Fibroblast of lung (primary cell): ENCODE measurements around the gene SEC23A. TPM values are rescaled to one million over a fixed set of nuclear protein-coding genes. Genes with fewer than 3 reads are reported as not detected.

Experiments
- DNase-seq, 2 donors: peaks; one replicate each; pipeline versions ENCODE4 v3.0.0 to v3.0.0-alpha.2; 2010; ENCODE audit warnings: low read depth in 2 of 2
- H2AFZ ChIP-seq: 2 replicates; pipeline ENCODE4 v1.5.1; 2012; ENCODE audit warnings: low read length, control low read depth, inconsistent platforms
- H3K27ac ChIP-seq: 2 replicates; pipeline ENCODE4 v1.5.1; 2011; ENCODE audit warnings: low read length, control low read depth; ENCODE audit not compliant: insufficient read depth
- H3K27me3 ChIP-seq: 2 replicates; pipeline ENCODE4 v1.5.1; 2011; ENCODE audit warnings: mild to moderate bottlenecking, low read length; ENCODE audit not compliant: control insufficient read depth, insufficient read depth
- H3K36me3 ChIP-seq: 2 replicates; pipeline ENCODE4 v1.5.1; 2011; ENCODE audit warnings: low read length; ENCODE audit not compliant: control insufficient read depth, insufficient read depth
- H3K4me1 ChIP-seq: 2 replicates; pipeline ENCODE4 v1.5.1; 2011; ENCODE audit warnings: low read length; ENCODE audit not compliant: control insufficient read depth, insufficient read depth; ENCODE audit errors: extremely low read depth
- H3K4me2 ChIP-seq: 2 replicates; pipeline ENCODE4 v1.5.1; 2011; ENCODE audit warnings: low read length, control low read depth; ENCODE audit not compliant: insufficient read depth; ENCODE audit errors: extremely low read depth
- H3K4me3 ChIP-seq, 4 experiments: fragments of 200-600 bp in 1 of 4; sonication (generic) in 1 of 4; replicated peaks in 1 of 4; 2 replicates each; pipeline ENCODE4 v1.5.1; 2011 to 2016; ENCODE audit warnings: low read length in 4 of 4, low read depth in 3 of 4, mild to moderate bottlenecking in 3 of 4, control low read depth in 2 of 4, inconsistent platforms in 1 of 4, mixed read lengths in 1 of 4; ENCODE audit not compliant: insufficient read depth in 1 of 4; ENCODE audit errors: control extremely low read depth in 1 of 4
- H3K79me2 ChIP-seq: 2 replicates; pipeline ENCODE4 v1.5.1; 2012; ENCODE audit warnings: mild to moderate bottlenecking, low read length, inconsistent platforms; ENCODE audit not compliant: control insufficient read depth, insufficient read depth
- H3K9ac ChIP-seq: 2 replicates; pipeline ENCODE4 v1.5.1; 2011; ENCODE audit warnings: mild to moderate bottlenecking, low read length, control low read depth; ENCODE audit not compliant: insufficient read depth
- H3K9me3 ChIP-seq: 2 replicates; pipeline ENCODE4 v1.5.1; 2012; ENCODE audit warnings: low read depth, low read length; ENCODE audit not compliant: control insufficient read depth, insufficient read depth
- H4K20me1 ChIP-seq: 2 replicates; pipeline ENCODE4 v1.5.1; 2011; ENCODE audit warnings: low read length; ENCODE audit not compliant: control insufficient read depth, insufficient read depth; ENCODE audit errors: extremely low read depth
- EZH2 ChIP-seq: IDR thresholded peaks from 2 replicates; pipeline ENCODE4 v1.5.1; 2012; ENCODE audit warnings: low read length, control low read depth, mild to moderate bottlenecking; ENCODE audit errors: missing control alignments
- polyA plus RNA-seq, 2 donors: library from polyadenylated mRNA; depleted of rRNA in 1 of 2; stranded (reverse) in 1 of 2; unstranded in 1 of 2; fragments of >200 nt; gene quantifications; 2 replicates each; pipeline ENCODE4 v1.2.1, GENCODE V29; 2011 to 2012; ENCODE audit warnings: missing spikeins in 1 of 2
- total RNA-seq: library from RNA; depleted of rRNA; stranded (reverse); fragments of >200 nt; gene quantifications from 2 replicates; pipeline ENCODE4 v1.2.1, GENCODE V29; 2014
- TF ChIP-seq, protein P1 (sequence below), 2 donors: IDR thresholded peaks in 1 of 2; conservative IDR thresholded peaks in 1 of 2; 1 replicate in 1 of 2; 2 replicates in 1 of 2; pipeline ENCODE4 v1.5.1; 2011 to 2012; ENCODE audit warnings: low read length in 2 of 2, control low read depth in 1 of 2, inconsistent platforms in 1 of 2, low read depth in 1 of 2, mild to moderate bottlenecking in 1 of 2

Gene SEC23A
- total and polyA plus RNA-seq, 2 donors (not counting 1 experiment from before 2014, with no cell fraction given) = 271 to 287 TPM

GRCh38 chr14:39006721-39007410, 96.2 kb downstream of the SEC23A start:
- peak; percentile 28 to 49 for DNase-seq
- H3K27me3 ChIP-seq = no peaks in the 10 kb centered on the region
- H3K9ac ChIP-seq = no peak overlapping the region
- no peaks in the 10 kb centered on the region for H3K9me3 ChIP-seq
- no peaks in the 10 kb centered on the region for H3K79me2 ChIP-seq
- no peak for TF ChIP-seq EZH2
- TF ChIP-seq, protein P1, sequence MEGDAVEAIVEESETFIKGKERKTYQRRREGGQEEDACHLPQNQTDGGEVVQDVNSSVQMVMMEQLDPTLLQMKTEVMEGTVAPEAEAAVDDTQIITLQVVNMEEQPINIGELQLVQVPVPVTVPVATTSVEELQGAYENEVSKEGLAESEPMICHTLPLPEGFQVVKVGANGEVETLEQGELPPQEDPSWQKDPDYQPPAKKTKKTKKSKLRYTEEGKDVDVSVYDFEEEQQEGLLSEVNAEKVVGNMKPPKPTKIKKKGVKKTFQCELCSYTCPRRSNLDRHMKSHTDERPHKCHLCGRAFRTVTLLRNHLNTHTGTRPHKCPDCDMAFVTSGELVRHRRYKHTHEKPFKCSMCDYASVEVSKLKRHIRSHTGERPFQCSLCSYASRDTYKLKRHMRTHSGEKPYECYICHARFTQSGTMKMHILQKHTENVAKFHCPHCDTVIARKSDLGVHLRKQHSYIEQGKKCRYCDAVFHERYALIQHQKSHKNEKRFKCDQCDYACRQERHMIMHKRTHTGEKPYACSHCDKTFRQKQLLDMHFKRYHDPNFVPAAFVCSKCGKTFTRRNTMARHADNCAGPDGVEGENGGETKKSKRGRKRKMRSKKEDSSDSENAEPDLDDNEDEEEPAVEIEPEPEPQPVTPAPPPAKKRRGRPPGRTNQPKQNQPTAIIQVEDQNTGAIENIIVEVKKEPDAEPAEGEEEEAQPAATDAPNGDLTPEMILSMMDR (conservative IDR thresholded peaks at IDR 0.05 in 1 of 2, IDR thresholded peaks at IDR 0.05 in 1 of 2; ENCODE audit: low read depth in 1 of 2, low read length in 2 of 2) = no peak
- H4K20me1 ChIP-seq = no peaks in the 10 kb centered on the region
- no peak overlapping the region for H3K27ac ChIP-seq
- no peak overlapping the region for H3K4me3 ChIP-seq
- no peak overlapping the region for H2AFZ ChIP-seq
- no peaks in the 10 kb centered on the region for H3K36me3 ChIP-seq
- no peak overlapping the region for H3K4me2 ChIP-seq
- H3K4me1 ChIP-seq = no peaks in the 10 kb centered on the region

DNA sequence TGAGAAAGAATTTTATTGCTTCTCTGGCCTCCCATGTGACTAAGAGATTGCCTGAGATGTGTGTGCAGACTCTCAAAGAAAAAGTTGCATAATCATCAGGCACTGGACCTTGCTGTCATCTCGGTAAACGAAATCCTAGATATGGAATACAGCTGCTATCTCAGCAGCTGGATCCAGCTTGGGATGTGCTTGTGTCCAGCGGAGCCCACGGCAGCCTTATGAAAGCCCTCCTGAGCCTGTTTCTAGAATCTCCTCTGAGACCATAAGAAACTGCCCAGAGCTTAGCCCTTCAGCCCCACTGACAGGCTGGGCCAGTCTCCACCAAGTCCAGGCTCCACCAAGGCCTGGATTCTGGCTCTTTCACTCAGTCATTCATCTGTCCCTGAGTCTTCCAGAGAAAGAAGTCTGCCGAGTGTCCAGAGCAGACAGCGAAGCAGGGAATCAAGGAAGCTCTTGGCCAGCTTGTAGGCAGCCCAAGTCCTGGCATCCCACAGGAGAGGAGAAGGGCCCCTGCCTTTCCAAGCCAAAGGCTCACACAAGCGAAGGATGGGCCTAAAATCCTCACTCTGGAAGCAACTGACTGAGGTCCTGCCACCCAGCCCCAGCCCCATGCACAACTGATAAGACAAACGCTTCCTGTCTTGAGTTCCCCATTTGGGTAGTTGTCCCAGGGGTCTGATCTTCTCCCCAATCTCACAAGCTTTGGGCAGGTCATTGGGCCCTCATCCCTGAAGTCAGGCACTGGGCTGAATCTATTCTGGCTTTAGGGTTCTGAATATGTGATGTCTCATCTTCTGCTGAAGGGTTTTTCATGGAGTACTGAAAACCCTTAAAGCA, 97.8 kb downstream of the SEC23A start:
- H2AFZ ChIP-seq = no peak overlapping the region
- no peaks in the 10 kb centered on the region for H4K20me1 ChIP-seq
- H3K79me2 ChIP-seq = no peaks in the 10 kb centered on the region
- no peak overlapping the region for H3K4me3 ChIP-seq
- DNase-seq = peak in 1 of 2 donors; percentile 81
- no peak overlapping the region for H3K27ac ChIP-seq
- no peak overlapping the region for H3K4me2 ChIP-seq
- H3K9ac ChIP-seq = no peak overlapping the region
- H3K9me3 ChIP-seq = no peaks in the 10 kb centered on the region
- no peaks in the 10 kb centered on the region for H3K27me3 ChIP-seq
- no peak for TF ChIP-seq EZH2
- TF ChIP-seq, protein P1 (conservative IDR thresholded peaks at IDR 0.05 in 1 of 2, IDR thresholded peaks at IDR 0.05 in 1 of 2; ENCODE audit: low read depth in 1 of 2, low read length in 2 of 2) = no peak
- H3K4me1 ChIP-seq = no peaks in the 10 kb centered on the region
- no peaks in the 10 kb centered on the region for H3K36me3 ChIP-seq

GRCh38 chr14:38999949-39000348, 103.1 kb downstream of the SEC23A start:
- DNase-seq = no peak
- H3K9me3 ChIP-seq = no peaks in the 10 kb centered on the region
- no peaks in the 10 kb centered on the region for H3K79me2 ChIP-seq
- no peaks in the 10 kb centered on the region for H3K27me3 ChIP-seq
- no peaks in the 10 kb centered on the region for H4K20me1 ChIP-seq
- H3K36me3 ChIP-seq = no peaks in the 10 kb centered on the region
- H3K27ac ChIP-seq = no peak overlapping the region
- no peaks in the 10 kb centered on the region for H3K4me1 ChIP-seq
- H3K4me3 ChIP-seq = no peak overlapping the region
- no peak for TF ChIP-seq EZH2
- no peak overlapping the region for H2AFZ ChIP-seq
- no peak overlapping the region for H3K4me2 ChIP-seq
- no peak overlapping the region for H3K9ac ChIP-seq
